Stimulated activated CD4-positive, alpha-beta T cell treated with anti-CD3 and anti-CD28 coated beads, TNF-alpha, amount 100 ng/mL, for 4 hours (primary cell): ENCODE data around the gene ORC4.
"Not testable (repeated sequence)": the region's sequence is repeated elsewhere in the genome, so short reads cannot be mapped to it uniquely, and the experiment has no call there.

Source experiments
- DNase-seq, 3 experiments: peaks; one replicate each; pipeline ENCODE4 v3.0.0-alpha.2; 2020; ENCODE audit warnings: low read depth in 3 of 3

Gene ORC4

GRCh38 chr2:148014616-148015015 is 5.9 kb downstream of the ORC4 start:
- DNase-seq: no peak

- DNase-seq: no peak
Measured at GRCh38 chr2:148013876-148014275, 6.7 kb downstream of the ORC4 start.

GRCh38 chr2:148008411-148008810 is 12.1 kb downstream of the ORC4 start:
- DNase-seq: not testable (repeated sequence)

GRCh38 chr2:148007219-148007900 is 13.2 kb downstream of the ORC4 start:
- DNase-seq: no peak

GRCh38 chr2:148006249-148007007 is 14.1 kb downstream of the ORC4 start:
- no peak for DNase-seq

GRCh38 chr2:148002420-148002819 is 18.1 kb downstream of the ORC4 start:
- not testable (repeated sequence) for DNase-seq

GRCh38 chr2:148000095-148000494 is 20.4 kb downstream of the ORC4 start:
- DNase-seq: no peak

GRCh38 chr2:147999126-147999525 is 21.4 kb downstream of the ORC4 start:
- no peak for DNase-seq

- DNase-seq: no peak
Measured at GRCh38 chr2:147998203-147998602, 22.3 kb downstream of the ORC4 start.

GRCh38 chr2:147996828-147997227 is 23.7 kb downstream of the ORC4 start:
- DNase-seq: no peak

GRCh38 chr2:147994965-147995364 is 25.6 kb downstream of the ORC4 start:
- DNase-seq: not testable (repeated sequence)

- no peak for DNase-seq
Measured at GRCh38 chr2:147989809-147990403, 30.6 kb downstream of the ORC4 start.

- no peak for DNase-seq
Measured at GRCh38 chr2:147989102-147989501, 31.4 kb downstream of the ORC4 start.

GRCh38 chr2:147980940-147981528 is 39.5 kb downstream of the ORC4 start:
- DNase-seq: no peak

- DNase-seq: no peak
Measured at GRCh38 chr2:147977679-147978078, 42.9 kb downstream of the ORC4 start.

GRCh38 chr2:147976102-147976501 is 44.4 kb downstream of the ORC4 start:
- DNase-seq: no peak

- DNase-seq: no peak
Measured at GRCh38 chr2:147968571-147968970, 52.0 kb downstream of the ORC4 start.

- DNase-seq: no peak
Measured at GRCh38 chr2:147952118-147952517, 68.4 kb downstream of the ORC4 start.

GRCh38 chr2:147945660-147946059 is 74.9 kb downstream of the ORC4 start:
- DNase-seq: no peak

- DNase-seq: no peak
Measured at GRCh38 chr2:147939313-147939712, 81.2 kb downstream of the ORC4 start.

- no peak for DNase-seq
Measured at GRCh38 chr2:147937744-147938349, 82.7 kb downstream of the ORC4 start.
